B cell (primary cell): ENCODE data around the gene TMEM234. TPM values are rescaled to one million over a fixed set of nuclear protein-coding genes. Genes with fewer than 3 reads are reported as not detected.
A peak's percentile ranks its signal among the peaks of the same experiment; 100 is the strongest.

Source experiments
- ATAC-seq: fragments of 200-7000 bp; cut with Tn5 transposase; one replicate; pipeline ENCODE4 v1.10.0; 2021; ENCODE audit warnings: low read depth, mild to moderate bottlenecking, moderate number of reproducible peaks, moderate library complexity
- CTCF ChIA-PET: fragments of 350-600 bp; sonication (Branson Sonifier 250); formaldehyde crosslinking; loops from one replicate; lab custom pipeline; 2021; ENCODE audit warnings: antibody characterized with exemption, inconsistent platforms; lab: Charles Lee
- POLR2A ChIA-PET: fragments of 350-600 bp; sonication (Branson Sonifier 250); formaldehyde crosslinking; loops from one replicate; lab custom pipeline; 2021; ENCODE audit warnings: antibody characterized with exemption; lab: Charles Lee
- DNase-seq: peaks from one replicate; pipeline ENCODE4 v3.0.0; 2013
- H2AFZ ChIP-seq: 2 replicates; pipeline ENCODE4 v1.6.1; 2012; ENCODE audit warnings: mild to moderate bottlenecking, low read depth, low read length; ENCODE audit not compliant: insufficient read depth, poor library complexity, severe bottlenecking
- H3K27ac ChIP-seq, 2 donors: 1 replicate in 1 of 2; 2 replicates in 1 of 2; pipeline ENCODE4 v1.5.1; 2012 to 2013; ENCODE audit warnings: low read length in 2 of 2, mild to moderate bottlenecking in 2 of 2, moderate library complexity in 1 of 2
- H3K27me3 ChIP-seq, 4 experiments: fragments of 200-600 bp in 1 of 4; sonication (generic) in 1 of 4; replicated peaks in 1 of 4; 1 replicate in 2 of 4; 2 replicates in 2 of 4; pipeline versions ENCODE4 v1.6.1 to v1.7.0; 2013 to 2016; ENCODE audit warnings: low read length in 3 of 4, mild to moderate bottlenecking in 2 of 4, mixed read lengths in 1 of 4, moderate library complexity in 1 of 4; ENCODE audit not compliant: insufficient read depth in 4 of 4, control insufficient read depth in 3 of 4; ENCODE audit errors: control extremely low read depth in 1 of 4
- H3K36me3 ChIP-seq, 2 experiments: replicated peaks in 1 of 2; 1 replicate in 1 of 2; 2 replicates in 1 of 2; pipeline versions ENCODE4 v1.6.1 to v1.7.1; 2013; ENCODE audit warnings: low read length in 1 of 2; ENCODE audit not compliant: insufficient read depth in 2 of 2, control insufficient read depth in 1 of 2; ENCODE audit errors: control extremely low read depth in 1 of 2, extremely low read depth in 1 of 2
- H3K4me1 ChIP-seq, 2 donors: fragments of 200-600 bp in 1 of 2; sonication (generic) in 1 of 2; 1 replicate in 1 of 2; 2 replicates in 1 of 2; pipeline versions ENCODE4 v1.5.1 to v1.6.1; 2013 to 2017; ENCODE audit warnings: low read length in 2 of 2; ENCODE audit not compliant: control insufficient read depth in 2 of 2, insufficient read depth in 2 of 2
- H3K4me2 ChIP-seq: replicated peaks from 2 replicates; pipeline ENCODE3; 2012; ENCODE audit warnings: mild to moderate bottlenecking, low read depth, low read length; ENCODE audit not compliant: poor library complexity, severe bottlenecking
- H3K4me3 ChIP-seq, 5 experiments: fragments of 200-600 bp in 1 of 5; sonication (generic) in 1 of 5; 1 replicate in 3 of 5; 2 replicates in 2 of 5; pipeline versions ENCODE4 v1.5.1 to v1.7.0; 2011 to 2016; ENCODE audit warnings: low read length in 4 of 5, mild to moderate bottlenecking in 4 of 5, low read depth in 2 of 5, control low read depth in 1 of 5, moderate library complexity in 1 of 5; ENCODE audit not compliant: insufficient read depth in 1 of 5; ENCODE audit errors: control extremely low read depth in 1 of 5, extremely low read depth in 1 of 5
- H3K79me2 ChIP-seq: fragments of 200-600 bp; sonication (generic); one replicate; pipeline ENCODE4 v1.6.0; 2016; ENCODE audit warnings: low read length; ENCODE audit not compliant: control insufficient read depth, insufficient read depth
- H3K9ac ChIP-seq: fragments of 200-600 bp; sonication (generic); 2 replicates; pipeline ENCODE4 v1.6.1; 2017; ENCODE audit warnings: mild to moderate bottlenecking, low read length, moderate library complexity
- H3K9me3 ChIP-seq, 3 donors: one replicate each; pipeline versions ENCODE4 v1.6.1 to v1.7.1; 2013; ENCODE audit warnings: low read length in 2 of 3; ENCODE audit not compliant: control insufficient read depth in 2 of 3, insufficient read depth in 1 of 3; ENCODE audit errors: control extremely low read depth in 1 of 3
- H4K20me1 ChIP-seq: 2 replicates; pipeline ENCODE4 v1.6.0; 2012; ENCODE audit warnings: mild to moderate bottlenecking, low read length; ENCODE audit not compliant: insufficient read depth, control insufficient read depth, poor library complexity, severe bottlenecking
- H3K27ac Mint-ChIP-seq: one replicate; pipeline ENCODE4 v1.8.0; 2021; ENCODE audit warnings: mixed read lengths
- H3K27me3 Mint-ChIP-seq: one replicate; pipeline ENCODE4 v1.8.0; 2021; ENCODE audit warnings: mixed read lengths
- H3K4me1 Mint-ChIP-seq: one replicate; pipeline ENCODE4 v1.8.0; 2021; ENCODE audit warnings: mixed read lengths
- H3K4me3 Mint-ChIP-seq: one replicate; pipeline ENCODE4 v1.8.0; 2021; ENCODE audit warnings: mixed read lengths
- H3K9me3 Mint-ChIP-seq: one replicate; pipeline ENCODE4 v1.8.0; 2022; ENCODE audit warnings: mixed read lengths; ENCODE audit not compliant: insufficient read depth
- EZH2 ChIP-seq: IDR thresholded peaks from 2 replicates; pipeline ENCODE4 v1.6.1; 2012; ENCODE audit warnings: borderline replicate concordance, low read depth, mild to moderate bottlenecking, moderate library complexity, low read length; ENCODE audit not compliant: insufficient read depth, poor library complexity, severe bottlenecking
- WGBS: methylation state at CpG from one replicate; pipeline ENCODE4 v1.1.5; 2013; ENCODE audit warnings: missing lambda C conversion rate; ENCODE audit not compliant: insufficient coverage; 5-methylcytosine and 5-hydroxymethylcytosine counted together
- intact Hi-C: fragments of 100-400 bp; cut with micrococcal nuclease; formaldehyde crosslinking; loops from one replicate; pipeline ENCODE4 v1.10.0; 2022
- polyA plus RNA-seq: library from polyadenylated mRNA; depleted of rRNA; stranded (reverse); fragments of >200 nt; gene quantifications from 2 replicates; pipeline ENCODE4 v1.2.3, GENCODE V29; 2012
- total RNA-seq, 2 donors: library from RNA; stranded (reverse); fragments of 120-200 nt in 1 of 2; gene quantifications; 1 replicate in 1 of 2; 2 replicates in 1 of 2; pipeline versions ENCODE4 v1.2.3 to v1.2.4, GENCODE V29; 2013 to 2022
- TF ChIP-seq, protein P1 (sequence below): fragments of 200-600 bp; IDR thresholded peaks from one replicate; pipeline ENCODE4 v1.8.0; 2022; ENCODE audit warnings: antibody characterized with exemption, mild to moderate bottlenecking

The TMEM234 gene
- total and polyA plus RNA-seq, 2 donors (not counting 1 experiment from before 2014, with no cell fraction given) = 22.0 to 60.8 TPM

DNA sequence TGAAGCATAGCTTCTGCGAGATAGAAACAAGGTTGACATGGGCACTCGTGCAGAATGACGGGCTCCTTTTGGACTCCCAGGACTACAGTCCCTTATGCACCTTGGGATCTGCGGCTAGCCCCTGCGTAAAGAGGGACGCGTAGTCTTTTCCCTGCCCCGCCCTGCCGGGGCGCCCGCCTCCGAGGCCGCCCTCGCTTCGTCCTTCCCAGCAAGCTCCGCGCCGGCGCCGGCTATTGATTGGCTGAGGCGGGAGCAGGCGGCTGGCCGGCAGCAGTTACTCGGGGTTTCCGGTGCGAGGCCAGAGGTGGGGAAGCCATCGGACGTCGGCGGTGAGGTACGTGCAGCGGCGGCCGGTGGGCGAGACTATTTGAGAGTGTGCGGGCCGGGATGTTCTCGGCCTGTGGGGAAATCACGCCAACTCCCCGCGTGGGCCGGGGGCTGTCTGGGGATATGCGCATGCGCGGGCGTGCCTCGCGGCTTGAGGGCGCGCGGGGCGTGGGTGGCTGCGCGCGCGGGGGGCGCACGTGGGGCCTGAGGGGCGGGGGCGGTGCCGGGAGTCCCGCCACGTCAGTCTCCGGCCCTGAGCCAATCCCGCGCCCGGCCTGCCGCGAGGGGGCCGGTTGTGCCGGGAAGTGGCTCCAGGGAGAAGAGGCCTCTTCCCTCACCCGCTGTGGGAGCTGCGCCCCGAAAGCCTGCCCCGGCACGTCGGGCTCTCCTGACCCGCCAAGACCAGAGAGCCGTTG is 42.5 kb downstream of the TMEM234 start, which contains the start of gene TXLNA:
TXLNA (plus strand) TSS at position 233 of the 743 bp plus-strand sequence. CDS start 671 bp downstream, outside the sequence.
- Mint-ChIP-seq H3K27me3 (no peaks in the 10 kb centered on the region), H3K4me3 (peak within 1 kb of the TSS; percentile 96), H3K27ac (peak within 1 kb of the TSS; percentile 99), H3K9me3 (no peaks in the 10 kb centered on the region), H3K4me1 (peaks cover 35% of the 10 kb centered on the region)
- under 1% methylated on average over 79 of the region's 79 CpGs for whole genome bisulfite sequencing
- intact Hi-C loops = loop anchor here (1.0 to 2.0 kb wide), 8 partner anchors 21 to 215 kb away; partner anchors contain the start of genes BSDC1, CCDC28B, EIF3I and IQCC
- TF ChIP-seq, protein P1, sequence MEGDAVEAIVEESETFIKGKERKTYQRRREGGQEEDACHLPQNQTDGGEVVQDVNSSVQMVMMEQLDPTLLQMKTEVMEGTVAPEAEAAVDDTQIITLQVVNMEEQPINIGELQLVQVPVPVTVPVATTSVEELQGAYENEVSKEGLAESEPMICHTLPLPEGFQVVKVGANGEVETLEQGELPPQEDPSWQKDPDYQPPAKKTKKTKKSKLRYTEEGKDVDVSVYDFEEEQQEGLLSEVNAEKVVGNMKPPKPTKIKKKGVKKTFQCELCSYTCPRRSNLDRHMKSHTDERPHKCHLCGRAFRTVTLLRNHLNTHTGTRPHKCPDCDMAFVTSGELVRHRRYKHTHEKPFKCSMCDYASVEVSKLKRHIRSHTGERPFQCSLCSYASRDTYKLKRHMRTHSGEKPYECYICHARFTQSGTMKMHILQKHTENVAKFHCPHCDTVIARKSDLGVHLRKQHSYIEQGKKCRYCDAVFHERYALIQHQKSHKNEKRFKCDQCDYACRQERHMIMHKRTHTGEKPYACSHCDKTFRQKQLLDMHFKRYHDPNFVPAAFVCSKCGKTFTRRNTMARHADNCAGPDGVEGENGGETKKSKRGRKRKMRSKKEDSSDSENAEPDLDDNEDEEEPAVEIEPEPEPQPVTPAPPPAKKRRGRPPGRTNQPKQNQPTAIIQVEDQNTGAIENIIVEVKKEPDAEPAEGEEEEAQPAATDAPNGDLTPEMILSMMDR = no peak
- TF ChIP-seq EZH2 = no peak
- Histone ChIP-seq H4K20me1 (peaks cover 23% of the 10 kb centered on the region), H3K9ac (peak within 1 kb of the TSS; percentile 82), H3K4me3 (peak within 1 kb of the TSS; percentile 71 to 92 (median 76)), H3K4me1 (peaks cover 21 to 31% of the 10 kb centered on the region in 2 donors), H3K9me3 (no peaks in the 10 kb centered on the region), H2AFZ (peak within 1 kb of the TSS; percentile 85), H3K36me3 (peaks cover 0 to 21% of the 10 kb centered on the region in 2 experiments), H3K4me2 (peak within 1 kb of the TSS; percentile 99), H3K79me2 (peaks cover 43% of the 10 kb centered on the region), H3K27me3 (no peaks in the 10 kb centered on the region), H3K27ac (peak within 1 kb of the TSS; percentile 76 to 90)
- ChIA-PET CTCF (interaction anchor here (0.6 to 2.0 kb wide), 12 partner anchors 19 to 214 kb away, joined by 3 to 6 read pairs (median 3); partner anchors contain the start of genes BSDC1 and KPNA6), POLR2A (interaction anchor here (0.5 to 2.0 kb wide), 14 partner anchors 21 to 157 kb away, joined by 3 to 11 read pairs (median 4); partner anchors contain the start of genes CCDC28B, HDAC1, KPNA6 and MARCKSL1)
- DNase-seq (peak; percentile 94), ATAC-seq (peak; percentile 90)

DNA sequence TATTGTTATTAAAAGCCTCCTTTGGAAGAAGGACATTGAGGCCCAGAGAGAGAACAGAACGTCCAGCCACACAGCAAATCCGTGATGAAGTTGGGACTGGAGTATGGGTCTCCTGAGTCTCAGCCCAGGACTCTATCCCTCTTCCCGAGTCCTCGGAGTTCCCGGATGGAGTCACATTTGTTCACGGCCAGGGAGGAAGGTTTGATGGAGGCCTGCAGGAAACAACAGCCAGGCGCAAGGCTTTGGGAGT is 43.0 kb downstream of the TMEM234 start:
- ChIA-PET POLR2A (interaction anchor here (0.6 to 2.0 kb wide), 9 partner anchors 22 to 157 kb away, joined by 3 to 11 read pairs (median 4); partner anchors contain the start of genes CCDC28B, KPNA6, MARCKSL1 and TMEM39B), CTCF (interaction anchor here (0.6 to 2.0 kb wide), 9 partner anchors 20 to 215 kb away, joined by 3 to 6 read pairs (median 3); partner anchors contain the start of genes BSDC1 and KPNA6)
- peak overlapping the region; percentile 96 for H3K4me3 Mint-ChIP-seq
- TF ChIP-seq EZH2 = no peak
- TF ChIP-seq, protein P1 = no peak
- Histone ChIP-seq H3K9me3 (no peaks in the 10 kb centered on the region), H4K20me1 (peaks cover 18% of the 10 kb centered on the region), H2AFZ (peak overlapping the region; percentile 85), H3K9ac (peak overlapping the region; percentile 82), H3K27me3 (no peaks in the 10 kb centered on the region), H3K4me2 (peak overlapping the region; percentile 99), H3K36me3 (peaks cover 0 to 16% of the 10 kb centered on the region in 2 experiments), H3K27ac (peak overlapping the region; percentile 76 to 90), H3K4me1 (peaks cover 20 to 31% of the 10 kb centered on the region in 2 donors), H3K79me2 (peaks cover 38% of the 10 kb centered on the region), H3K4me3 (peak overlapping the region; percentile 47 to 92 (median 76))
- peaks cover 32% of the 10 kb centered on the region for H3K4me1 Mint-ChIP-seq
- intact Hi-C loops = loop anchor here (1.0 to 2.0 kb wide), 6 partner anchors 21 to 215 kb away; partner anchors contain the start of genes BSDC1, CCDC28B, EIF3I and IQCC
- no peaks in the 10 kb centered on the region for H3K9me3 Mint-ChIP-seq
- no peaks in the 10 kb centered on the region for H3K27me3 Mint-ChIP-seq
- no peak for ATAC-seq
- 37% methylated on average over 6 of the region's 7 CpGs for WGBS
- peak overlapping the region; percentile 99 for H3K27ac Mint-ChIP-seq
- DNase-seq = no peak
